Osteoblast (primary cell): Measurements from ENCODE around the gene KLHL21. TPM values are rescaled to one million over a fixed set of nuclear protein-coding genes. Genes with fewer than 3 reads are reported as not detected.

Source experiments
- DNase-seq: peaks from one replicate; pipeline ENCODE4 v3.0.0; 2011; ENCODE audit warnings: low spot score, mixed read lengths; ENCODE audit not compliant: insufficient read length; ENCODE audit errors: missing footprints
- H2AFZ ChIP-seq: 2 replicates; pipeline ENCODE4 v1.6.0; 2011; ENCODE audit warnings: mild to moderate bottlenecking, low read length
- H3K27ac ChIP-seq: 2 replicates; pipeline ENCODE4 v1.5.1; 2011; ENCODE audit warnings: mild to moderate bottlenecking, low read depth, low read length, moderate library complexity
- H3K27me3 ChIP-seq: 2 replicates; pipeline ENCODE4 v1.6.0; 2012; ENCODE audit warnings: mild to moderate bottlenecking, control low read depth, inconsistent platforms, low read length, moderate library complexity; ENCODE audit not compliant: insufficient read depth
- H3K36me3 ChIP-seq: 2 replicates; pipeline ENCODE4 v1.5.1; 2011; ENCODE audit warnings: mild to moderate bottlenecking, low read length, control low read depth, moderate library complexity; ENCODE audit not compliant: insufficient read depth
- H3K4me1 ChIP-seq: 2 replicates; pipeline ENCODE4 v1.5.1; 2011; ENCODE audit warnings: mild to moderate bottlenecking, low read length, control low read depth, moderate library complexity; ENCODE audit not compliant: insufficient read depth
- H3K4me2 ChIP-seq: 2 replicates; pipeline ENCODE4 v1.6.0; 2011; ENCODE audit warnings: mild to moderate bottlenecking, low read length; ENCODE audit not compliant: insufficient read depth
- H3K4me3 ChIP-seq: fragments of 200-600 bp; sonication (generic); 3 replicates; pipeline ENCODE4 v1.5.1; 2012; ENCODE audit warnings: mild to moderate bottlenecking, low read length, inconsistent platforms; ENCODE audit not compliant: insufficient read depth
- H3K79me2 ChIP-seq: 2 replicates; pipeline ENCODE4 v1.6.0; 2012; ENCODE audit warnings: mild to moderate bottlenecking, low read length, control low read depth, inconsistent platforms; ENCODE audit not compliant: insufficient read depth
- H3K9me3 ChIP-seq: 2 replicates; pipeline ENCODE4 v1.5.1; 2011; ENCODE audit warnings: low read depth, low read length, control low read depth
- H4K20me1 ChIP-seq: 2 replicates; pipeline ENCODE4 v1.6.0; 2012; ENCODE audit warnings: mild to moderate bottlenecking, low read length, control low read depth; ENCODE audit not compliant: insufficient read depth
- total RNA-seq: library from RNA; depleted of rRNA; stranded (reverse); fragments of >200 nt; gene quantifications from 2 replicates; pipeline ENCODE4 v1.2.3, GENCODE V29; 2012
- TF ChIP-seq, protein P1 (sequence below): IDR thresholded peaks from 2 replicates; pipeline ENCODE4 v1.5.1; 2011; ENCODE audit warnings: mild to moderate bottlenecking, low read depth, low read length, moderate library complexity; ENCODE audit errors: extremely low read depth

The KLHL21 gene
- total RNA-seq, 1 donor = 86.1 TPM

GRCh38 chr1:6578624-6579373 lies 23.9 kb downstream of the KLHL21 start:
- peaks cover 31% of the 10 kb centered on the region for H3K4me1 ChIP-seq
- H3K27ac ChIP-seq = peak overlapping the region; percentile 88
- peaks cover 10% of the 10 kb centered on the region for H4K20me1 ChIP-seq
- H3K4me2 ChIP-seq = peak overlapping the region; percentile 88
- H2AFZ ChIP-seq = peak overlapping the region; percentile 92
- H3K27me3 ChIP-seq = no peaks in the 10 kb centered on the region
- no peaks in the 10 kb centered on the region for H3K36me3 ChIP-seq
- H3K4me3 ChIP-seq = peak overlapping the region; percentile 96
- H3K9me3 ChIP-seq = no peaks in the 10 kb centered on the region
- peaks cover 27% of the 10 kb centered on the region for H3K79me2 ChIP-seq
- TF ChIP-seq, protein P1, sequence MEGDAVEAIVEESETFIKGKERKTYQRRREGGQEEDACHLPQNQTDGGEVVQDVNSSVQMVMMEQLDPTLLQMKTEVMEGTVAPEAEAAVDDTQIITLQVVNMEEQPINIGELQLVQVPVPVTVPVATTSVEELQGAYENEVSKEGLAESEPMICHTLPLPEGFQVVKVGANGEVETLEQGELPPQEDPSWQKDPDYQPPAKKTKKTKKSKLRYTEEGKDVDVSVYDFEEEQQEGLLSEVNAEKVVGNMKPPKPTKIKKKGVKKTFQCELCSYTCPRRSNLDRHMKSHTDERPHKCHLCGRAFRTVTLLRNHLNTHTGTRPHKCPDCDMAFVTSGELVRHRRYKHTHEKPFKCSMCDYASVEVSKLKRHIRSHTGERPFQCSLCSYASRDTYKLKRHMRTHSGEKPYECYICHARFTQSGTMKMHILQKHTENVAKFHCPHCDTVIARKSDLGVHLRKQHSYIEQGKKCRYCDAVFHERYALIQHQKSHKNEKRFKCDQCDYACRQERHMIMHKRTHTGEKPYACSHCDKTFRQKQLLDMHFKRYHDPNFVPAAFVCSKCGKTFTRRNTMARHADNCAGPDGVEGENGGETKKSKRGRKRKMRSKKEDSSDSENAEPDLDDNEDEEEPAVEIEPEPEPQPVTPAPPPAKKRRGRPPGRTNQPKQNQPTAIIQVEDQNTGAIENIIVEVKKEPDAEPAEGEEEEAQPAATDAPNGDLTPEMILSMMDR = no peak
- DNase-seq = peak; percentile 68

DNA sequence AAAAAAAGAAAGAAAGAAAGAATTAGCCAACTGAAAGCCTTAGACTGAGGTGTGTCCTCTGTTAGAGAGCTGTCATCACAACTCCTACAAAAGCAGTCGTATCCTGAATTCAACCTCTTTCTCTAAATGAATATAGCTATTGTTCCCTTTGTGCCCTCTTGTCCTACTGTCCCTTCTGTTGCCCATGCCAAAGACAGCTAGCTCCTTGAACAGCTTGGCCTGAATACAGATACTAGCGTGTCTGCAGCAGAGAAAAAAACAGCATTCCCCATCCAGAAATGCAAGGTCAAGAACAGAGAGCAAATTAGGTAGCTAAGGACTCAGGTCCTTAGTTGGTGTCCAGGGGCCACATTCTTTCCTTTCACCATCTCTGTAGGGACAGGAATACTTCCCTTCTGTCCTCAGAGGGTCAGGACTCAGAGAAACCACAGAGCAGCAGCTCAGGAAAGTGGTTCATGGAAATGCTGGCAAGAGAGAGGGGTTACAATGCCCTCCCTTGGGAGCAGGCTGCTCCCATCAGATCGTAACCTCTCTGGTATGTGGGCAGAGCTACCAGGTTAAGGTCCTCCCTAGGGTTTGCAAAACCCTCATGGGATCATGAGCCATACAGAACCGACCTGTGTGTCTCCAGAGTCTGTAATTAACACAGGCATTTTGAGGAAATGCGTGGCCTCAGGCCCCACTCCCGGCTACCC lies 24.7 kb downstream of the KLHL21 start:
- Histone ChIP-seq H3K36me3 (no peaks in the 10 kb centered on the region), H3K4me2 (peak overlapping the region; percentile 29)
- DNase-seq = peak; percentile 96

GRCh38 chr1:6574818-6575217 lies 27.9 kb downstream of the KLHL21 start:
- H4K20me1 ChIP-seq = no peaks in the 10 kb centered on the region
- peaks cover under 1% of the 10 kb centered on the region for H3K79me2 ChIP-seq
- H3K27ac ChIP-seq = no peak overlapping the region
- TF ChIP-seq, protein P1 = no peak
- H3K4me1 ChIP-seq = peaks cover 21% of the 10 kb centered on the region
- H3K9me3 ChIP-seq = peaks cover 3% of the 10 kb centered on the region
- DNase-seq = peak; percentile 42
- peaks cover 9% of the 10 kb centered on the region for H3K27me3 ChIP-seq
- H3K4me3 ChIP-seq = no peak overlapping the region
- no peak overlapping the region for H3K4me2 ChIP-seq
- H2AFZ ChIP-seq = no peak overlapping the region
- H3K36me3 ChIP-seq = no peaks in the 10 kb centered on the region

More for the DNA sequence above, 24.7 kb downstream of the KLHL21 start:
- peak overlapping the region; percentile 88 for H3K27ac ChIP-seq
- no peak overlapping the region for H2AFZ ChIP-seq
- H3K4me1 ChIP-seq = peaks cover 31% of the 10 kb centered on the region
- no peaks in the 10 kb centered on the region for H3K9me3 ChIP-seq
- TF ChIP-seq, protein P1 = no peak
- H3K4me3 ChIP-seq = no peak overlapping the region
- H3K27me3 ChIP-seq = no peaks in the 10 kb centered on the region
- peaks cover 27% of the 10 kb centered on the region for H3K79me2 ChIP-seq
- peaks cover 10% of the 10 kb centered on the region for H4K20me1 ChIP-seq

DNA sequence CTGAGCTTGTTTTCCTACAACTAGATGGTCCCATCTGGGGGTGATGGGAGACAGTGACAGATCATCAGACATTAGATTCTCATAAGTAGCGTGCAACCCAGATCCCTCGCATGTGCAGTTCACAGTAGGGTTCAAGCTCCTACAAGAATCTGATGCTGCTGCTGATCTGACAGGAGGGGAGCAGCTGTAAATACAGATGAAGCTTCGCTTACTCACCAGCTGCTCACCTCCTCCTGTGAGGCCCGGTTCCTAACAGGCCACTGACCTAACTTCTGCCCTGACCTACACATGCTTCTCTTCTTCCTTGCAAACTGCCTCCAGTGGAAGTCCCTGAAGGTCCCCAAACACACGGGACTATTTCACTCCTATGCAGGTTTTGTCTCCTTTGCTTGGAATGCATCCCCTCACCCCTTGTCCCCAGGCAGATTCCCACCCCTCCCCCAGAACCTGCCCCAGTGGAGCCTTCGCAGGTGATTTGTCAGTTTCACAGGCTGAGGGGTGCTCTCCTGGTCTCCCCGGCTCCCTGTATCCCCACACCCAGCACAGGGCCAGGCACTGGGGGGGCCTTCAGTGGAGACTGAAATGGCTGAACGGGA lies 28.5 kb downstream of the KLHL21 start:
- H4K20me1 ChIP-seq = no peaks in the 10 kb centered on the region
- H3K4me3 ChIP-seq = no peak overlapping the region
- peak; percentile 69 for DNase-seq
- peaks cover 3% of the 10 kb centered on the region for H3K9me3 ChIP-seq
- TF ChIP-seq, protein P1 = no peak
- H3K4me1 ChIP-seq = peaks cover 16% of the 10 kb centered on the region
- no peak overlapping the region for H3K4me2 ChIP-seq
- H3K27me3 ChIP-seq = peaks cover 15% of the 10 kb centered on the region
- no peaks in the 10 kb centered on the region for H3K79me2 ChIP-seq
- H3K36me3 ChIP-seq = no peaks in the 10 kb centered on the region
- no peak overlapping the region for H2AFZ ChIP-seq
- no peak overlapping the region for H3K27ac ChIP-seq
